Measurements from ENCODE around the gene PARP14.

- TF ChIP-seq CTCF (IDR thresholded peaks at IDR 0.05; ENCODE audit: low read depth, low read length) (no peak), MAX (IDR thresholded peaks at IDR 0.05; ENCODE audit: low read depth, low read length) (no peak), POLR2A (IDR thresholded peaks at IDR 0.05; ENCODE audit: extremely low read depth, insufficient read length) (no peak)
Measured at GRCh38 chr3:122772827-122773226, 92.2 kb downstream of the PARP14 start.

All from NB4 (cell line).